Stimulated activated CD8-positive, alpha-beta memory T cell treated with anti-CD3 and anti-CD28 coated beads, Interleukin-15, amount 100 ng/mL, for 1 hour (primary cell): Measurements from ENCODE around the gene HLA-DMB.

Experiments
- DNase-seq: peaks from one replicate; pipeline ENCODE4 v3.0.0-alpha.2; 2020; ENCODE audit warnings: low read depth

Gene HLA-DMB

GRCh38 chr6:32906539-32906938 is 34.3 kb downstream of the HLA-DMB start:
- no peak for DNase-seq

- no peak for DNase-seq
Observed at GRCh38 chr6:32905078-32905477, 35.8 kb downstream of the HLA-DMB start.

- no peak for DNase-seq
Observed at GRCh38 chr6:32903952-32904351, 36.9 kb downstream of the HLA-DMB start.

GRCh38 chr6:32895006-32895345 is 45.9 kb downstream of the HLA-DMB start:
- no peak for DNase-seq

- peak; percentile 94 for DNase-seq
Observed at GRCh38 chr6:32894085-32895005, 46.5 kb downstream of the HLA-DMB start.

GRCh38 chr6:32890831-32891230 is 50.0 kb downstream of the HLA-DMB start:
- no peak for DNase-seq

GRCh38 chr6:32889533-32889932 is 51.3 kb downstream of the HLA-DMB start:
- no peak for DNase-seq

- DNase-seq: no peak
Observed at GRCh38 chr6:32888576-32888975, 52.3 kb downstream of the HLA-DMB start.

- no peak for DNase-seq
Observed at GRCh38 chr6:32887616-32888015, 53.2 kb downstream of the HLA-DMB start.

GRCh38 chr6:32886681-32887383 is 54.0 kb downstream of the HLA-DMB start:
- DNase-seq: no peak

GRCh38 chr6:32885698-32886286 is 55.0 kb downstream of the HLA-DMB start:
- no peak for DNase-seq
